ENCODE data around the gene RAB26. TPM values are rescaled to one million over a fixed set of nuclear protein-coding genes. Genes with fewer than 3 reads are reported as not detected.

The RAB26 gene
- total and polyA plus RNA-seq, 2 donors from 2014 or later, result 1.5 to 3.0 TPM

- peaks cover 0 to 2% (median 0%) of the 10 kb centered on the region in 3 donors for H3K4me1 ChIP-seq (ENCODE audit: control insufficient read depth in 2 of 3, insufficient read depth in 2 of 3, low read depth in 1 of 3, low read length in 3 of 3)
- DNase-seq (no peak), FAIRE-seq (no peak)
- no peak overlapping the region for H3K4me3 ChIP-seq (ENCODE audit: low read length in 3 of 3)
- no peaks in the 10 kb centered on the region for H3K9me3 ChIP-seq (ENCODE audit: control insufficient read depth in 2 of 3, insufficient read depth in 1 of 3, low read length in 3 of 3)
- H3K27me3 ChIP-seq (ENCODE audit: control insufficient read depth, insufficient read depth, low read length), result no peaks in the 10 kb centered on the region
- intact Hi-C loops (cut with DNase I), result no loop called here
- TF ChIP-seq, protein P1, sequence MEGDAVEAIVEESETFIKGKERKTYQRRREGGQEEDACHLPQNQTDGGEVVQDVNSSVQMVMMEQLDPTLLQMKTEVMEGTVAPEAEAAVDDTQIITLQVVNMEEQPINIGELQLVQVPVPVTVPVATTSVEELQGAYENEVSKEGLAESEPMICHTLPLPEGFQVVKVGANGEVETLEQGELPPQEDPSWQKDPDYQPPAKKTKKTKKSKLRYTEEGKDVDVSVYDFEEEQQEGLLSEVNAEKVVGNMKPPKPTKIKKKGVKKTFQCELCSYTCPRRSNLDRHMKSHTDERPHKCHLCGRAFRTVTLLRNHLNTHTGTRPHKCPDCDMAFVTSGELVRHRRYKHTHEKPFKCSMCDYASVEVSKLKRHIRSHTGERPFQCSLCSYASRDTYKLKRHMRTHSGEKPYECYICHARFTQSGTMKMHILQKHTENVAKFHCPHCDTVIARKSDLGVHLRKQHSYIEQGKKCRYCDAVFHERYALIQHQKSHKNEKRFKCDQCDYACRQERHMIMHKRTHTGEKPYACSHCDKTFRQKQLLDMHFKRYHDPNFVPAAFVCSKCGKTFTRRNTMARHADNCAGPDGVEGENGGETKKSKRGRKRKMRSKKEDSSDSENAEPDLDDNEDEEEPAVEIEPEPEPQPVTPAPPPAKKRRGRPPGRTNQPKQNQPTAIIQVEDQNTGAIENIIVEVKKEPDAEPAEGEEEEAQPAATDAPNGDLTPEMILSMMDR (IDR thresholded peaks at IDR 0.05; ENCODE audit: borderline replicate concordance, extremely low read depth, insufficient read depth), result no peak
- no peak overlapping the region for H3K27ac ChIP-seq (ENCODE audit: low read depth in 2 of 2, low read length in 2 of 2)
- no peaks in the 10 kb centered on the region for H3K36me3 ChIP-seq (ENCODE audit: control insufficient read depth in 2 of 3, insufficient read depth in 3 of 3, low read length in 3 of 3)
- no peak overlapping the region for H3K9ac ChIP-seq (ENCODE audit: low read length in 3 of 3)
Observed at GRCh38 chr16:2190002-2190658, 41.7 kb downstream of the RAB26 start.

DNA sequence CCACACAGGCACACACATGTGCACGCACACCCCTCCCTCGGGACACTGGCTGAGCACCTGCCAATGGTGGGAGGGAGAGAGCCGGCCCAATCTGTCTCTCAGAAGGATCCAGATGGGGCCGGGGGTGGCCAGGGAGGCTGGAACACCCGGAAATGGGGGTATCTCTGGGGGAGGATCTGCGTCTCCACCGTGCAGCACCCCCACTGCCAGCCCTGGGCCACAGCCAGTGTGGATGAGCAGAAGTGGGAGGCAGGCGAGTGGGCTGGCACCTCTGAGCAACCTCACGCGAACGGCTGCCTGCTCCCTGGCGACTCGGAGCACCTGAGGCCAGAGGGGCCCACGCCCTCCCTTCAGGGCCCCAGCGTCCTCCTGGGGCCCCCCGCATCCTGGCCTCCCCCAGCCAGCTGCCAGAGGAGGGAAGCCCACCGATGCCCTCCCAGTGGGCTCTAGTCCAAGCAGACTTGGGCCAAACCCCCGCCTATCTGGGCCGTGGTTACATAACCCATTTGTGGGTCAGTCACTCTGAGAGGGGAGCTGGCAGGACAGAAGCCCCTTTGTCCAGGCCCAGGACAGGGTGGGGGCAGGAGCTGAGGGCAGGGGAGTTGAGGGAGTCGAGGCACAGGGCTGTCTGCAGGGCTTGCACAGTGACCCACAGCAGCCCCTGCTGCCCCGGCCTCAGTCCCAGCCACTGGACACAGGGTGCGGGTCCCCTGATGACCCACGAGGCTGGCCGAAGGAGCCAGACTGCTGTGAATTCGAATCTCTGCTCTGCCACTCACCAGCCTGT lies 42.4 kb downstream of the RAB26 start:
- H3K9me3 ChIP-seq (ENCODE audit: control insufficient read depth in 2 of 3, insufficient read depth in 1 of 3, low read length in 3 of 3), result no peaks in the 10 kb centered on the region
- DNase-seq (no peak), FAIRE-seq (no peak)
- intact Hi-C loops (cut with DNase I), result no loop called here
- H3K36me3 ChIP-seq (ENCODE audit: control insufficient read depth in 2 of 3, insufficient read depth in 3 of 3, low read length in 3 of 3), result no peaks in the 10 kb centered on the region
- H3K27me3 ChIP-seq (ENCODE audit: control insufficient read depth, insufficient read depth, low read length), result no peaks in the 10 kb centered on the region
- no peak overlapping the region for H3K27ac ChIP-seq (ENCODE audit: low read depth in 2 of 2, low read length in 2 of 2)
- TF ChIP-seq, protein P1 (IDR thresholded peaks at IDR 0.05; ENCODE audit: borderline replicate concordance, extremely low read depth, insufficient read depth), result no peak
- H3K4me3 ChIP-seq (ENCODE audit: low read length in 3 of 3), result no peak overlapping the region
- H3K4me1 ChIP-seq (ENCODE audit: control insufficient read depth in 2 of 3, insufficient read depth in 2 of 3, low read depth in 1 of 3, low read length in 3 of 3), result peaks cover 0 to 3% (median 0%) of the 10 kb centered on the region in 3 donors
- H3K9ac ChIP-seq (ENCODE audit: low read length in 3 of 3), result no peak overlapping the region

- FAIRE-seq (no peak), DNase-seq (no peak)
- no peak overlapping the region for H3K27ac ChIP-seq (ENCODE audit: low read depth in 2 of 2, low read length in 2 of 2)
- intact Hi-C loops (cut with DNase I), result no loop called here
- no peaks in the 10 kb centered on the region for H3K36me3 ChIP-seq (ENCODE audit: control insufficient read depth in 2 of 3, insufficient read depth in 3 of 3, low read length in 3 of 3)
- H3K4me1 ChIP-seq (ENCODE audit: control insufficient read depth in 2 of 3, insufficient read depth in 2 of 3, low read depth in 1 of 3, low read length in 3 of 3), result peaks cover 0 to 3% (median 0%) of the 10 kb centered on the region in 3 donors
- no peaks in the 10 kb centered on the region for H3K9me3 ChIP-seq (ENCODE audit: control insufficient read depth in 2 of 3, insufficient read depth in 1 of 3, low read length in 3 of 3)
- no peak overlapping the region for H3K4me3 ChIP-seq (ENCODE audit: low read length in 3 of 3)
- H3K9ac ChIP-seq (ENCODE audit: low read length in 3 of 3), result no peak overlapping the region
- TF ChIP-seq, protein P1 (IDR thresholded peaks at IDR 0.05; ENCODE audit: borderline replicate concordance, extremely low read depth, insufficient read depth), result no peak
- H3K27me3 ChIP-seq (ENCODE audit: control insufficient read depth, insufficient read depth, low read length), result no peaks in the 10 kb centered on the region
Observed at GRCh38 chr16:2191446-2191706, 43.0 kb downstream of the RAB26 start.
